C4-2B (cell line): ENCODE results near the gene PTPN12.

Source experiments
- CTCF ChIP-seq: fragments of 450-650 bp; conservative IDR thresholded peaks from 2 replicates; pipeline ENCODE4 v1.5.1; 2017; ENCODE audit warnings: mild to moderate bottlenecking
- ZFX ChIP-seq: fragments of 450-650 bp; IDR thresholded peaks from 2 replicates; pipeline ENCODE4 v1.6.1; 2017

- TF ChIP-seq CTCF (no peak), ZFX (no peak)
Observed at GRCh38 chr7:77520261-77520660, 16.8 kb upstream of the PTPN12 start.
